ENCODE measurements around the gene MAPK12. TPM values are rescaled to one million over a fixed set of nuclear protein-coding genes. Genes with fewer than 3 reads are reported as not detected.

The MAPK12 gene
- polyA plus RNA-seq, 1 donor from 2014 or later = 36.7 TPM

- Histone ChIP-seq H4K20me1 (ENCODE audit: insufficient read depth) (peaks cover 5% of the 10 kb centered on the region), H3K27me3 (ENCODE audit: insufficient read depth, low read depth, low read length) (no peaks in the 10 kb centered on the region), H3K9me3 (ENCODE audit: low read length) (no peaks in the 10 kb centered on the region), H2AFZ (ENCODE audit: low read depth, low read length) (no peak overlapping the region), H3K9me2 (ENCODE audit: insufficient read depth, low read length) (no peaks in the 10 kb centered on the region), H3F3A (ENCODE audit: insufficient read depth, low read length, poor library complexity, severe bottlenecking) (no peaks in the 10 kb centered on the region), H3K36me3 (ENCODE audit: insufficient read depth, low read length) (no peaks in the 10 kb centered on the region), H3K4me2 (ENCODE audit: low read length) (no peak overlapping the region), H3K79me2 (replicated peaks; ENCODE audit: insufficient read depth, low read length) (peaks cover 33% of the 10 kb centered on the region), H3K27ac (ENCODE audit: low read length) (no peak overlapping the region), H3K9ac (ENCODE audit: low read length) (no peak overlapping the region), H3K4me3 (ENCODE audit: low read length) (no peak overlapping the region)
- TF ChIP-seq CTCF (IDR thresholded peaks at IDR 0.05; ENCODE audit: poor library complexity, severe bottlenecking) = no peak
- TF ChIP-seq EP300 (conservative IDR thresholded peaks at IDR 0.05; ENCODE audit: poor library complexity, severe bottlenecking) = no peak
- no peak for TF ChIP-seq RAD21 (conservative IDR thresholded peaks at IDR 0.05)
- no peak for TF ChIP-seq MXI1 (conservative IDR thresholded peaks at IDR 0.05; ENCODE audit: poor library complexity, severe bottlenecking)
- no peak for TF ChIP-seq TAF1 (IDR thresholded peaks at IDR 0.05; ENCODE audit: low read depth)
- no peak for TF ChIP-seq REST (IDR thresholded peaks at IDR 0.05; ENCODE audit: borderline replicate concordance)
- no peak for TF ChIP-seq SMC3 (conservative IDR thresholded peaks at IDR 0.05; ENCODE audit: poor library complexity)
- no peak for TF ChIP-seq POLR2AphosphoS5 (IDR thresholded peaks at IDR 0.05)
- TF ChIP-seq EZH2 (IDR thresholded peaks at IDR 0.05; ENCODE audit: borderline replicate concordance, insufficient read depth, low read length, poor library complexity, severe bottlenecking) = no peak
Observed at GRCh38 chr22:50307890-50308596, 46.6 kb upstream of the MAPK12 start.

GRCh38 chr22:50306753-50307749 is 45.6 kb upstream of the MAPK12 start, which contains the start of gene PLXNB2:
PLXNB2 (minus strand) TSS chr22:50307646; CDS start chr22:50290584, 17,062 bp downstream.
- Histone ChIP-seq H3K79me2 (replicated peaks; ENCODE audit: insufficient read depth, low read length) (peaks cover 42% of the 10 kb centered on the region), H3K36me3 (ENCODE audit: insufficient read depth, low read length) (no peaks in the 10 kb centered on the region), H3F3A (ENCODE audit: insufficient read depth, low read length, poor library complexity, severe bottlenecking) (no peaks in the 10 kb centered on the region), H3K9me3 (ENCODE audit: low read length) (no peaks in the 10 kb centered on the region), H3K9me2 (ENCODE audit: insufficient read depth, low read length) (no peaks in the 10 kb centered on the region), H3K27me3 (ENCODE audit: insufficient read depth, low read depth, low read length) (no peaks in the 10 kb centered on the region), H2AFZ (ENCODE audit: low read depth, low read length) (no peak within 1 kb of the TSS), H3K4me2 (ENCODE audit: low read length) (peak within 1 kb of the TSS; percentile 86), H4K20me1 (ENCODE audit: insufficient read depth) (peaks cover 6% of the 10 kb centered on the region), H3K4me3 (ENCODE audit: low read length) (peak within 1 kb of the TSS; percentile 94), H3K27ac (ENCODE audit: low read length) (peak within 1 kb of the TSS; percentile 71), H3K9ac (ENCODE audit: low read length) (peak within 1 kb of the TSS; percentile 94)
- TF ChIP-seq MXI1 (conservative IDR thresholded peaks at IDR 0.05; ENCODE audit: poor library complexity, severe bottlenecking) (peak; percentile 28), POLR2AphosphoS5 (IDR thresholded peaks at IDR 0.05) (peak; percentile 72), TAF1 (IDR thresholded peaks at IDR 0.05; ENCODE audit: low read depth) (no peak), REST (IDR thresholded peaks at IDR 0.05; ENCODE audit: borderline replicate concordance) (no peak), SMC3 (conservative IDR thresholded peaks at IDR 0.05; ENCODE audit: poor library complexity) (peak; percentile 15), EP300 (conservative IDR thresholded peaks at IDR 0.05; ENCODE audit: poor library complexity, severe bottlenecking) (peak; percentile 20), CTCF (IDR thresholded peaks at IDR 0.05; ENCODE audit: poor library complexity, severe bottlenecking) (no peak), RAD21 (conservative IDR thresholded peaks at IDR 0.05) (no peak), EZH2 (IDR thresholded peaks at IDR 0.05; ENCODE audit: borderline replicate concordance, insufficient read depth, low read length, poor library complexity, severe bottlenecking) (no peak)
